GM12865 (cell line): Measurements from ENCODE around the gene COL8A2.

Source experiments
- DNase-seq: peaks from one replicate; pipeline ENCODE4 v3.0.0; 2010; ENCODE audit warnings: low read depth
- H3K4me3 ChIP-seq: 2 replicates; pipeline ENCODE4 v1.5.1; 2011; ENCODE audit warnings: mild to moderate bottlenecking, low read depth, low read length, control low read depth
- TF ChIP-seq, protein P1 (sequence below): IDR thresholded peaks from 2 replicates; pipeline ENCODE4 v1.5.1; 2011; ENCODE audit warnings: low read length, control low read depth, low read depth, inconsistent platforms; ENCODE audit not compliant: insufficient read depth; ENCODE audit errors: missing control alignments

The COL8A2 gene

DNA sequence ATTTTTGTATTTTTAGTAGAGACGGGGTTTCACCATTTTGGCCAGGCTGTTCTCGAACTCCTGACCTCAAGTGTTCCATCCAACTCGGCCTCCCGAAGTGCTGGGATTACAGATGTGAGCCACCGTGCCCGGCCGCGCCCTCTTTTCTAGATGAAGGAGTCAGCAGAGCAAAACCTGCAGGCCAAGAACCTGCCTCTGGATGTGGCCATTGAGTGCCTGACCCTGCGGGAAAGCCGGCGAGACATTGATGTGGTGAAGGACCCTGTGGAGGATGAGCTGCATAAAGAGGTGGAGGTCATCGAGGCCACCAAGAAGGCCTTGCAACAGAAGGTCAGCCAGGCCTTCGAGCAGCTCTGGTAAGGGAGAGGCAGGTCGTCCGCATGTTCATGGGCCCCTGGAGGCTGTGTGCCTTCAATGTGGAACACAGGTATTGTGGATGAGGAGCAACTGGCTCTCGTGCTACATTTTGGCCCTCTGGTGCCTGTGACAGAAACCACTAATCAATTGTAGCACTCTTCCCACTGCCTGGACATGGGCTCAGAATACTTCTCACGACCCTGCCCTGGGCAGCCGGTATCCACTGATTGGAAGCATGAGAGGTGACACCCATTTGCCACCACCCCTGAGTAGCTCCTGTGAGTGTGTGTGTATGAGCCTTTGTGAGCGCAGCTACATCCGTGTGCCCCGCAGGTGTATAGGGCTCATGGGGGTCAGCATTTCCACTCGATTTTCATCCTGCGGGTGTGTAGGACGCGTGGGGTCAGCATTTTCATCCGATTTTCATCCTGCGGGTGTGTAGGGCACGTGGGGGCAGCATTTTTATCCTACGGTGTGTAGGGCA is 39.1 kb downstream of the COL8A2 start:
- DNase-seq: no peak
- H3K4me3 ChIP-seq: no peak overlapping the region
- TF ChIP-seq, protein P1, sequence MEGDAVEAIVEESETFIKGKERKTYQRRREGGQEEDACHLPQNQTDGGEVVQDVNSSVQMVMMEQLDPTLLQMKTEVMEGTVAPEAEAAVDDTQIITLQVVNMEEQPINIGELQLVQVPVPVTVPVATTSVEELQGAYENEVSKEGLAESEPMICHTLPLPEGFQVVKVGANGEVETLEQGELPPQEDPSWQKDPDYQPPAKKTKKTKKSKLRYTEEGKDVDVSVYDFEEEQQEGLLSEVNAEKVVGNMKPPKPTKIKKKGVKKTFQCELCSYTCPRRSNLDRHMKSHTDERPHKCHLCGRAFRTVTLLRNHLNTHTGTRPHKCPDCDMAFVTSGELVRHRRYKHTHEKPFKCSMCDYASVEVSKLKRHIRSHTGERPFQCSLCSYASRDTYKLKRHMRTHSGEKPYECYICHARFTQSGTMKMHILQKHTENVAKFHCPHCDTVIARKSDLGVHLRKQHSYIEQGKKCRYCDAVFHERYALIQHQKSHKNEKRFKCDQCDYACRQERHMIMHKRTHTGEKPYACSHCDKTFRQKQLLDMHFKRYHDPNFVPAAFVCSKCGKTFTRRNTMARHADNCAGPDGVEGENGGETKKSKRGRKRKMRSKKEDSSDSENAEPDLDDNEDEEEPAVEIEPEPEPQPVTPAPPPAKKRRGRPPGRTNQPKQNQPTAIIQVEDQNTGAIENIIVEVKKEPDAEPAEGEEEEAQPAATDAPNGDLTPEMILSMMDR: no peak

DNA sequence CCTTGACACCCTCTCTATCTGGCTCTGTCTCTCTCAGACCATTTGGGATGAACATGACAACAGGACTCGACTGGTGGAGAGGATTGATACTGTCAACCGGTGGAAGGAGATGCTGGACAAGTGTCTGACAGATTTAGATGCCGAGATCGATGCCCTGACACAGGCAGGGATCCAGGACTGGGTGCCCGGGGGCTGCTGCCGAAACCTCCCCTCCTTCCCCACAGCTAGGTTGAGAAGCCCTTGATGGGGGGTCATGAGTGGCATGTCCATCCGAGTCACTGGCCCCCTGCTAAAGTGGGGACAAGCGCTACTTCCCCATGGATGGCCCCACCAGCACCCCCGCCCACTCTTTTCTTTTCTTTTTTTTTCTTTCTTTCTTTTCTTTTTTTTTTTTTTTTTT is 39.9 kb downstream of the COL8A2 start:
- DNase-seq: no peak
- TF ChIP-seq, protein P1: no peak
- H3K4me3 ChIP-seq: no peak overlapping the region

DNA sequence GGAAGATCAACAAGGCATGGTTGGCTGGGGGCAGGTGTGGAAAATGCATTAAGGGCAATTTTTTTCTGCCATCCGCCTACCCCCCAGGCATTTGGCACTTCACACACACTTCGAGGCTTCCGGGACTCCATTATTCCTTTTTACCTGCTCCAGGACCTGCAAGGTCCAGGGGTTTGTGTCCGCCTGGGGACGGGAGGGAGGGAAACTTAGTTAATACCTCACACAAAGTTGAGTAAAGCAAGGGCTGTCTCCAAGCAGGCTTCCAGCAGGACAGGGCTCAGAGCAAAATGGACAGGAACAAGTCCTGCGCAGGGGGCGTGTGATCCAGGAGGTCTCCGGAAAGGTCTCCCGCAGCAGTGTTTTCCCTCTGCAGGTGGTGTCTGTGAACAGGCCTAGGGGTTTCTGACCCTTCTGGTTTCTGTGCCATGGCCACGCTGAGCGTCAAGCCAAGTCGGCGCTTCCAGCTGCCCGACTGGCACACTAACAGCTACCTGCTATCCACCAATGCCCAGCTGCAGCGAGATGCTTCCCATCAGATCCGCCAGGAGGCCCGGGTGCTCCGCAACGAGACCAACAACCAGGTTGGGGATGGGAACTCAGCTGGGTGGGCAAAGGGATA is 40.4 kb downstream of the COL8A2 start:
- DNase-seq: no peak
- H3K4me3 ChIP-seq: peak overlapping the region; percentile 30; the same call in 1 of the 2 replicates
- TF ChIP-seq, protein P1: no peak

DNA sequence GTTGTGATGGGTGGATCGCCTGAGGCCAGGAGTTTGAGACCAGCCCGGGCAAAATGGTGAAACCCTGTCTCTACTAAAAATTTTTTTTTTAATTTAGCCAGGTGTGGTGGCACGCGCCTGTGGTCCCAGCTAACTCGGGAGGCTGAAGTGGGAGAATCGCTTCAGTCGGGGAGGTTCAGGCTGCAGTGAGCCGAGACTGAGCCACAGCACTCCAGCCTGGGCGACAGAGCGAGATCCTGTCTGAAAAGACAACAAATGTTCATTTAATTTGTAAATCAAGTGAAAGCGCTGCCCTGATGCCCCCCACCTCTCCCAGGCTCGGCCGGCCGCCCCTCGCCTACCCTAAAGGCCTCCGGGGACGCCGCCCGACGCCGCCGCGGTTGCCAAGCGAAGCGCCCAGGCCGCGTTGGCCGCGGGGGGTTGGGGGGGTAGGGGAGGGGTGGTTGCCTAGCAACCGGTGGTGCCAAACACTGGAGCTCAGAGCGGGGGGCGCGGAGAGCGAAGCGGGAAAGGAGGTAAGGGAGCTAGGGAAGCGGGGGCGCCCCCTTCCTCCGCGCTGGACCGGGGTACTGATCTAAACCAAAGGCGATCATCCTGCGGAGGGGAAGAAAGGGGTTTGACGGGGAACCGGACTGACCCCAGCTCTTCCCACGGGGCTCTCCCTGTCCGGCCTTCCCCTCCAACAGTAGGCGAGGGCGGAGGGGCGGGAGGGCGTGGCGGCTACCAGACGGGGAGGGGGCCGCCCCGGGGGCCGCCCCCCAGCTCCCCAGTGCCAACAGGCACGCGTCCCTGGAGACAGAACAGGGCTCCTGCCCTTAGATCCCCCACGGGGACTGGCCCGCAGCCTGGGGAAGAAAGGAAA is 41.2 kb downstream of the COL8A2 start, which contains the start of gene TEKT2:
Gene TEKT2 (plus strand): TSS at position 460 of the 862 bp plus-strand sequence. CDS start 828 bp downstream, outside the sequence.
- no peak for DNase-seq
- TF ChIP-seq, protein P1: no peak
- H3K4me3 ChIP-seq: peak within 1 kb of the TSS; percentile 30

DNA sequence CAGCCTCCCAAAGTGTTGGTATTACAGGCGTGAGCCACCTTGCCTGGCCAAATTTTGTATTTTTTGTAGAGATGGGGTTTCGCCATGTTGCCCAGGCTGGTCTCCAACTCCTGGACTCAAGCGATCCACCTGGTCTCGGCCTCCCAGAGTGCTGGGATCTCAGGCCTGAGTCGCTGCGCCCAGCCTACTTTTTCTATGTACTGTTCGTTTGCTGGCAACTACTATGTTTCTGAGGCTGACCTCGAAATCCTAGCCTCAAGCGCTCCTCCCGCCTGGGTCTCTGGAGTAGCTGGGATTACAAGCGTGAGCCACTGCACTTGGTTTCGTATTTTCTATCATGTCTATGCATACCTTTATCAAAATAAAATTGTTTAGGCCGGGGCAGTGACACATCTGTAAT is 41.8 kb downstream of the COL8A2 start:
- H3K4me3 ChIP-seq: no peak overlapping the region
- no peak for DNase-seq
- TF ChIP-seq, protein P1: no peak

DNA sequence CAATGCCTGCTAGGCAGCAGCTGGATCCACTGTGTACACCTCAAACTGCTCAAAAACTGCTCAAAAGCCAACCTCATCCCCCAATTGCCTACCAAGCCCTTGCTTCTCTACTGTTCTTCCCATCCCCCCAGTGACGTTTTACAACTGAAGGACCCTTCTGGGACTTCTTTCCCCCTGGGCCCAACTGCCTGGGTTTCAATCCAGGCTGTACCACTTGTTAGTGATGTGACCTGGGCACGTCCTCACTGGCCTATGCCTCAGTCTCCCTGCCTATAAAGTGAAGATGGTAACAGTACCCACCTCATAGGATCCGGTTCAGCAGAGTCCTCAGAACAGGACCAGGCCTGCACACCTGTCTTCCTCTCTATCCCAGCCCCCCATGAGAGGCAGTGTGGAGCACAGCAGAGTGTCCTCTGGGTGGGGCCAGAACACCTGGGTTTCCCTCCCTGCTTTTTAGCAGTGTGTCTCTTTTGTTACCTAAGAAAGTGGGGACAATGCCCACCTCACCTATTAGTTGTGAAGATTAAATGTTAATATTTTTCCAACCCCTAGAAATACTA is 43.0 kb downstream of the COL8A2 start:
- TF ChIP-seq, protein P1: no peak
- no peak for DNase-seq
- H3K4me3 ChIP-seq: no peak overlapping the region
